HCT116 (cell line): ENCODE data around the gene PRKG1. TPM values are rescaled to one million over a fixed set of nuclear protein-coding genes. Genes with fewer than 3 reads are reported as not detected.

Experiments used
- ATAC-seq: fragments of 200-7000 bp; cut with Tn5 transposase; 2 replicates; pipeline ENCODE4 v1.9.1; 2020; ENCODE audit warnings: mild to moderate bottlenecking, moderate library complexity
- BruUV-seq: library from RNA; stranded (reverse); fragments of 400-500 nt; replicated peaks from 2 replicates; lab custom pipeline; 2021; lab: Mats Ljungman, UMichigan
- CTCF ChIA-PET: fragments of 300-600 bp; sonication (Branson Sonifier 250); formaldehyde crosslinking; loops from one replicate; lab custom pipeline; 2021; ENCODE audit warnings: antibody characterized with exemption; lab: Charles Lee
- POLR2A ChIA-PET: fragments of 300-600, 350-600 bp; sonication (Branson Sonifier 250); formaldehyde crosslinking; loops from one replicate; lab custom pipeline; 2021; ENCODE audit warnings: antibody characterized with exemption; lab: Charles Lee
- RAD21 ChIA-PET, 2 experiments: fragments of 300-600 bp; sonication (Branson Sonifier 250); formaldehyde crosslinking; loops; one replicate each; lab custom pipeline; 2023; ENCODE audit warnings: low total read pairs in 2 of 2; ENCODE audit not compliant: uncharacterized antibody in 2 of 2, unreplicated experiment in 2 of 2, low non-redundant PET in 1 of 2; lab: Charles Lee
- DNase-seq: peaks from one replicate; pipeline ENCODE4 v3.0.0-alpha.2; 2010; ENCODE audit warnings: low read depth, low spot score
- H2AFZ ChIP-seq: fragments of 200-600 bp; shearing (Covaris generic), sonication (generic); 2 replicates; pipeline ENCODE4 v1.6.1; 2017; ENCODE audit warnings: low read depth, mixed run types, mixed read lengths, antibody characterized with exemption, low read length; ENCODE audit not compliant: poor library complexity, severe bottlenecking
- H3K27ac ChIP-seq: 2 replicates; pipeline ENCODE4 v1.5.1; 2012; ENCODE audit warnings: low read depth, low read length
- H3K27me3 ChIP-seq: fragments of 200-600 bp; sonication (generic); 2 replicates; pipeline ENCODE4 v1.6.1; 2016; ENCODE audit warnings: mixed run types, low read length, mixed read lengths; ENCODE audit not compliant: insufficient read depth
- H3K36me3 ChIP-seq, 2 experiments: fragments of 200-500 bp in 1 of 2; fragments of 200-600 bp in 1 of 2; sonication (Bioruptor generic) in 1 of 2; sonication (generic) in 1 of 2; 2 replicates each; pipeline versions ENCODE4 v1.5.1 to v1.6.1; 2014 to 2016; ENCODE audit warnings: low read length in 2 of 2, inconsistent platforms in 1 of 2, mixed read lengths in 1 of 2, mixed run types in 1 of 2; ENCODE audit not compliant: insufficient read depth in 2 of 2, control insufficient read depth in 1 of 2
- H3K4me1 ChIP-seq, 2 experiments: fragments of 200-600 bp in 1 of 2; sonication (generic) in 1 of 2; 2 replicates each; pipeline versions ENCODE4 v1.5.1 to v1.6.1; 2012 to 2017; ENCODE audit warnings: low read length in 2 of 2, inconsistent platforms in 1 of 2, mild to moderate bottlenecking in 1 of 2, mixed read lengths in 1 of 2, mixed run types in 1 of 2, moderate library complexity in 1 of 2; ENCODE audit not compliant: insufficient read depth in 2 of 2, control insufficient read depth in 1 of 2
- H3K4me2 ChIP-seq: fragments of 200-600 bp; sonication (generic); 2 replicates; pipeline ENCODE4 v1.6.1; 2017; ENCODE audit warnings: mixed run types, low read length, mixed read lengths
- H3K4me3 ChIP-seq, 2 experiments: fragments of 200-600 bp in 1 of 2; sonication (generic) in 1 of 2; replicated peaks in 1 of 2; 2 replicates each; pipeline ENCODE4 v1.5.1; 2011 to 2016; ENCODE audit warnings: low read length in 2 of 2, control low read depth in 1 of 2, low read depth in 1 of 2, mild to moderate bottlenecking in 1 of 2, mixed read lengths in 1 of 2, mixed run types in 1 of 2
- H3K79me2 ChIP-seq: fragments of 200-600 bp; sonication (generic); 2 replicates; pipeline ENCODE4 v1.6.1; 2017; ENCODE audit warnings: mild to moderate bottlenecking, mixed run types, low read length, moderate library complexity, mixed read lengths; ENCODE audit not compliant: insufficient read depth
- H3K9ac ChIP-seq: fragments of 200-600 bp; sonication (generic); 2 replicates; pipeline ENCODE4 v1.6.1; 2016; ENCODE audit warnings: low read length, mixed read lengths
- H3K9me2 ChIP-seq: fragments of 200-600 bp; sonication (generic), shearing (Covaris generic); 2 replicates; pipeline ENCODE4 v1.6.1; 2017; ENCODE audit warnings: mixed run types, mild to moderate bottlenecking, moderate library complexity; ENCODE audit not compliant: insufficient read depth
- H3K9me3 ChIP-seq, 2 experiments: fragments of 200-500 bp in 1 of 2; fragments of 200-600 bp in 1 of 2; sonication (Bioruptor generic) in 1 of 2; sonication (generic) in 1 of 2; 2 replicates each; pipeline ENCODE4 v1.6.1; 2014 to 2017; ENCODE audit warnings: low read length in 2 of 2, mixed read lengths in 2 of 2, inconsistent platforms in 1 of 2, low read depth in 1 of 2, mild to moderate bottlenecking in 1 of 2, mixed run types in 1 of 2, moderate library complexity in 1 of 2; ENCODE audit not compliant: control insufficient read depth in 1 of 2, insufficient read depth in 1 of 2
- H4K20me1 ChIP-seq: fragments of 200-600 bp; sonication (generic), shearing (Covaris generic); 2 replicates; pipeline ENCODE4 v1.6.1; 2017; ENCODE audit warnings: mixed run types, mild to moderate bottlenecking, moderate library complexity; ENCODE audit not compliant: insufficient read depth
- EGR1 ChIP-seq: IDR thresholded peaks from 2 replicates; pipeline ENCODE4 v1.6.1; 2012; ENCODE audit warnings: low read depth
- ELF1 ChIP-seq: IDR thresholded peaks from 2 replicates; pipeline ENCODE4 v1.6.1; 2012; ENCODE audit warnings: low read depth, borderline replicate concordance
- FOSL1 ChIP-seq: IDR thresholded peaks from 2 replicates; pipeline ENCODE4 v1.6.1; 2012; ENCODE audit warnings: low read depth
- SIN3A ChIP-seq: IDR thresholded peaks from 2 replicates; pipeline ENCODE4 v1.6.1; 2012; ENCODE audit warnings: low read depth
- SP1 ChIP-seq: IDR thresholded peaks from 2 replicates; pipeline ENCODE4 v1.6.1; 2012; ENCODE audit warnings: low read depth
- YY1 ChIP-seq: IDR thresholded peaks from 2 replicates; pipeline ENCODE4 v1.6.1; 2011; ENCODE audit warnings: low read length, low read depth, moderate library complexity, mild to moderate bottlenecking; ENCODE audit not compliant: insufficient replicate concordance; ENCODE audit errors: extremely low read depth
- ZFX ChIP-seq: fragments of 450-650 bp; IDR thresholded peaks from 2 replicates; pipeline ENCODE4 v1.6.1; 2017
- intact Hi-C: fragments of 100-400 bp; cut with micrococcal nuclease; formaldehyde crosslinking; loops from 2 replicates; pipeline ENCODE4 v1.10.0; 2022
- total RNA-seq: library from RNA; stranded (reverse); gene quantifications from one replicate; pipeline ENCODE4 v1.2.1, GENCODE V29; 2021; ENCODE audit not compliant: unreplicated experiment
- TF ChIP-seq, protein P1 (sequence below), 3 experiments: fragments of 200-600 bp in 1 of 3; sonication (generic) in 1 of 3; IDR thresholded peaks in 2 of 3; conservative IDR thresholded peaks in 1 of 3; 2 replicates each; pipeline ENCODE4 v1.5.1; 2012 to 2017; ENCODE audit warnings: low read depth in 2 of 3, low read length in 2 of 3, antibody characterized with exemption in 1 of 3, borderline replicate concordance in 1 of 3, control low read depth in 1 of 3, mild to moderate bottlenecking in 1 of 3, mixed read lengths in 1 of 3, mixed run types in 1 of 3, moderate library complexity in 1 of 3; ENCODE audit not compliant: insufficient read depth in 1 of 3
- TF ChIP-seq, protein P2 (sequence below): IDR thresholded peaks from 2 replicates; pipeline ENCODE4 v1.6.1; 2012
- TF ChIP-seq, protein P3 (sequence below): IDR thresholded peaks from 2 replicates; pipeline ENCODE4 v1.6.1; 2012; ENCODE audit warnings: low read depth
- TF ChIP-seq, protein P4 (sequence below): IDR thresholded peaks from 2 replicates; pipeline ENCODE4 v1.6.1; 2012

The PRKG1 gene
- total RNA-seq, 1 experiment from 2014 or later, result 1.4 TPM

DNA sequence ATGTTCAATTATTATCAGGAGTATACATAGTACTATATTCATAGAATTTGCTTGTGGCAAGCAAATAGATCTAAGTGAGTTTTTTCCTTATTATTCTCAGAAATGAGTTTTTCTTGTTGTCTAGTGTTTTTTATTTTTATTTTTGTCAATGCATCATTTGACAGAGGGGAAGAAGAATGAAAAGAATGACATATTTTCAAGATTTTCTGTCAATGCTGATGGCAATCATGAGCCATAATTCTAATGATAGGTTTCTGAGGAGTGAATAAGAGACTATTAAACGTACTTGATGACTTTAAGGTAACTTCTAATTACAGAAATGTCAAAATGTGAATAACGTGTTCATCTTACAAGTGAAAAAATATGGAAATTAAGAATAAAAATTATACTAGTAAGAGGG, 769.7 kb downstream of the PRKG1 start:
- TF ChIP-seq, protein P1, sequence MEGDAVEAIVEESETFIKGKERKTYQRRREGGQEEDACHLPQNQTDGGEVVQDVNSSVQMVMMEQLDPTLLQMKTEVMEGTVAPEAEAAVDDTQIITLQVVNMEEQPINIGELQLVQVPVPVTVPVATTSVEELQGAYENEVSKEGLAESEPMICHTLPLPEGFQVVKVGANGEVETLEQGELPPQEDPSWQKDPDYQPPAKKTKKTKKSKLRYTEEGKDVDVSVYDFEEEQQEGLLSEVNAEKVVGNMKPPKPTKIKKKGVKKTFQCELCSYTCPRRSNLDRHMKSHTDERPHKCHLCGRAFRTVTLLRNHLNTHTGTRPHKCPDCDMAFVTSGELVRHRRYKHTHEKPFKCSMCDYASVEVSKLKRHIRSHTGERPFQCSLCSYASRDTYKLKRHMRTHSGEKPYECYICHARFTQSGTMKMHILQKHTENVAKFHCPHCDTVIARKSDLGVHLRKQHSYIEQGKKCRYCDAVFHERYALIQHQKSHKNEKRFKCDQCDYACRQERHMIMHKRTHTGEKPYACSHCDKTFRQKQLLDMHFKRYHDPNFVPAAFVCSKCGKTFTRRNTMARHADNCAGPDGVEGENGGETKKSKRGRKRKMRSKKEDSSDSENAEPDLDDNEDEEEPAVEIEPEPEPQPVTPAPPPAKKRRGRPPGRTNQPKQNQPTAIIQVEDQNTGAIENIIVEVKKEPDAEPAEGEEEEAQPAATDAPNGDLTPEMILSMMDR (IDR thresholded peaks at IDR 0.05 in 2 of 3, conservative IDR thresholded peaks at IDR 0.05 in 1 of 3; ENCODE audit: borderline replicate concordance in 1 of 3, insufficient read depth in 1 of 3, low read depth in 2 of 3, low read length in 2 of 3), result no peak
- TF ChIP-seq YY1 (no peak), FOSL1 (no peak), ZFX (no peak), ELF1 (no peak), EGR1 (no peak)
- TF ChIP-seq, protein P2, sequence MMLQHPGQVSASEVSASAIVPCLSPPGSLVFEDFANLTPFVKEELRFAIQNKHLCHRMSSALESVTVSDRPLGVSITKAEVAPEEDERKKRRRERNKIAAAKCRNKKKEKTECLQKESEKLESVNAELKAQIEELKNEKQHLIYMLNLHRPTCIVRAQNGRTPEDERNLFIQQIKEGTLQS, result no peak
- no peaks in the 10 kb centered on the region for H4K20me1 ChIP-seq
- H3K79me2 ChIP-seq, result no peaks in the 10 kb centered on the region
- no peaks in the 10 kb centered on the region for H3K9me3 ChIP-seq
- no TSS peak for BruUV-seq
- no peaks in the 10 kb centered on the region for H3K4me1 ChIP-seq
- no peak overlapping the region for H3K27ac ChIP-seq
- no peak overlapping the region for H3K4me2 ChIP-seq
- intact Hi-C loops, result no loop called here
- no peaks in the 10 kb centered on the region for H3K36me3 ChIP-seq
- H3K9ac ChIP-seq, result no peak overlapping the region
- no peak overlapping the region for H3K4me3 ChIP-seq
- ChIA-PET POLR2A (no interaction called here), RAD21 (no interaction called here), CTCF (no interaction called here)
- no peak for ATAC-seq
- no peaks in the 10 kb centered on the region for H3K9me2 ChIP-seq
- no peak overlapping the region for H2AFZ ChIP-seq
- DNase-seq, result no peak
- H3K27me3 ChIP-seq, result 0 out of 2 replicates have a peak, but pooled peaks cover 3% of the 10 kb centered on the region

DNA sequence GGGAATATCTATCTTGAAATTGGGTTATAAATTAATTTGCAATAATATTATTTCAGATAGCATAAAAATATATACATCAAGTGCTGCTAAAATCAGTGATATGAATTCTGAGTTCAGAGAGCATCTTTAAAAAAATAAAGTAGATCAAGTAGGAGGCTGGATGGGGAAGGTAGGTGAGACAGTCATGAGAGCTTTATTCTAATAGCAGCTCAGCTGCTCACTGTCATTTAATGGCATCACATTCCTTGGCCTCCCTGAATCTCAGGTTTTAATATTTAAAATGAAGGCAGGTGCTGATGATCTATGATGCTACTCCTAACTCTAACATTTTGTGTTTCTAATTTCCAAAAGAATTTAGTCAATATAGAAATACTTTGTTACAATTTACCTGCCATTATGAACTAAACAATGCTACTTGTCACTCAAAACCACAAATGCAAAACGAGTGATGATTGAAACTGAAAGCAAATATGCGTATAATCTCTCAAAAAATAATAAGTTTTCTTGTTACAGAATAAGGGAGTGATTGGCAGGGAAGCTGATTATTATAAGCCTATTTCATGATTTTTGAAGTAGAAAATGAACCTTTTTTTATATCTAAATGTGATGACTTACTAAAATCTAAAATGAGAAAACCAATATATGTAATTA, 772.7 kb downstream of the PRKG1 start:
- Histone ChIP-seq H3K36me3 (no peaks in the 10 kb centered on the region), H3K4me1 (no peaks in the 10 kb centered on the region), H3K4me2 (no peak overlapping the region), H3K9me3 (no peaks in the 10 kb centered on the region), H2AFZ (no peak overlapping the region), H3K9me2 (no peaks in the 10 kb centered on the region), H3K27ac (no peak overlapping the region), H4K20me1 (no peaks in the 10 kb centered on the region), H3K9ac (no peak overlapping the region), H3K4me3 (no peak overlapping the region), H3K27me3 (0 out of 2 replicates have a peak, but pooled peaks cover 3% of the 10 kb centered on the region), H3K79me2 (no peaks in the 10 kb centered on the region)
- ChIA-PET CTCF (no interaction called here), POLR2A (no interaction called here), RAD21 (no interaction called here)
- no peak for DNase-seq
- ATAC-seq, result no peak
- no TSS peak for BruUV-seq
- intact Hi-C loops, result no loop called here
- TF ChIP-seq, protein P3, sequence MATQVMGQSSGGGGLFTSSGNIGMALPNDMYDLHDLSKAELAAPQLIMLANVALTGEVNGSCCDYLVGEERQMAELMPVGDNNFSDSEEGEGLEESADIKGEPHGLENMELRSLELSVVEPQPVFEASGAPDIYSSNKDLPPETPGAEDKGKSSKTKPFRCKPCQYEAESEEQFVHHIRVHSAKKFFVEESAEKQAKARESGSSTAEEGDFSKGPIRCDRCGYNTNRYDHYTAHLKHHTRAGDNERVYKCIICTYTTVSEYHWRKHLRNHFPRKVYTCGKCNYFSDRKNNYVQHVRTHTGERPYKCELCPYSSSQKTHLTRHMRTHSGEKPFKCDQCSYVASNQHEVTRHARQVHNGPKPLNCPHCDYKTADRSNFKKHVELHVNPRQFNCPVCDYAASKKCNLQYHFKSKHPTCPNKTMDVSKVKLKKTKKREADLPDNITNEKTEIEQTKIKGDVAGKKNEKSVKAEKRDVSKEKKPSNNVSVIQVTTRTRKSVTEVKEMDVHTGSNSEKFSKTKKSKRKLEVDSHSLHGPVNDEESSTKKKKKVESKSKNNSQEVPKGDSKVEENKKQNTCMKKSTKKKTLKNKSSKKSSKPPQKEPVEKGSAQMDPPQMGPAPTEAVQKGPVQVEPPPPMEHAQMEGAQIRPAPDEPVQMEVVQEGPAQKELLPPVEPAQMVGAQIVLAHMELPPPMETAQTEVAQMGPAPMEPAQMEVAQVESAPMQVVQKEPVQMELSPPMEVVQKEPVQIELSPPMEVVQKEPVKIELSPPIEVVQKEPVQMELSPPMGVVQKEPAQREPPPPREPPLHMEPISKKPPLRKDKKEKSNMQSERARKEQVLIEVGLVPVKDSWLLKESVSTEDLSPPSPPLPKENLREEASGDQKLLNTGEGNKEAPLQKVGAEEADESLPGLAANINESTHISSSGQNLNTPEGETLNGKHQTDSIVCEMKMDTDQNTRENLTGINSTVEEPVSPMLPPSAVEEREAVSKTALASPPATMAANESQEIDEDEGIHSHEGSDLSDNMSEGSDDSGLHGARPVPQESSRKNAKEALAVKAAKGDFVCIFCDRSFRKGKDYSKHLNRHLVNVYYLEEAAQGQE, result no peak
- TF ChIP-seq EGR1 (no peak), SP1 (no peak), SIN3A (no peak)
- TF ChIP-seq, protein P4, sequence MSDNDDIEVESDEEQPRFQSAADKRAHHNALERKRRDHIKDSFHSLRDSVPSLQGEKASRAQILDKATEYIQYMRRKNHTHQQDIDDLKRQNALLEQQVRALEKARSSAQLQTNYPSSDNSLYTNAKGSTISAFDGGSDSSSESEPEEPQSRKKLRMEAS, result no peak
- TF ChIP-seq, protein P2, result no peak
